ENCODE results near the gene SPRY2. TPM values are rescaled to one million over a fixed set of nuclear protein-coding genes. Genes with fewer than 3 reads are reported as not detected.

SPRY2 gene
- total and polyA plus RNA-seq, 2 of the 8 experiments (the other 6 are each of a cell fraction or from before 2014, with no cell fraction given): 37.7 to 37.9 TPM

- TF ChIP-seq, protein P1, sequence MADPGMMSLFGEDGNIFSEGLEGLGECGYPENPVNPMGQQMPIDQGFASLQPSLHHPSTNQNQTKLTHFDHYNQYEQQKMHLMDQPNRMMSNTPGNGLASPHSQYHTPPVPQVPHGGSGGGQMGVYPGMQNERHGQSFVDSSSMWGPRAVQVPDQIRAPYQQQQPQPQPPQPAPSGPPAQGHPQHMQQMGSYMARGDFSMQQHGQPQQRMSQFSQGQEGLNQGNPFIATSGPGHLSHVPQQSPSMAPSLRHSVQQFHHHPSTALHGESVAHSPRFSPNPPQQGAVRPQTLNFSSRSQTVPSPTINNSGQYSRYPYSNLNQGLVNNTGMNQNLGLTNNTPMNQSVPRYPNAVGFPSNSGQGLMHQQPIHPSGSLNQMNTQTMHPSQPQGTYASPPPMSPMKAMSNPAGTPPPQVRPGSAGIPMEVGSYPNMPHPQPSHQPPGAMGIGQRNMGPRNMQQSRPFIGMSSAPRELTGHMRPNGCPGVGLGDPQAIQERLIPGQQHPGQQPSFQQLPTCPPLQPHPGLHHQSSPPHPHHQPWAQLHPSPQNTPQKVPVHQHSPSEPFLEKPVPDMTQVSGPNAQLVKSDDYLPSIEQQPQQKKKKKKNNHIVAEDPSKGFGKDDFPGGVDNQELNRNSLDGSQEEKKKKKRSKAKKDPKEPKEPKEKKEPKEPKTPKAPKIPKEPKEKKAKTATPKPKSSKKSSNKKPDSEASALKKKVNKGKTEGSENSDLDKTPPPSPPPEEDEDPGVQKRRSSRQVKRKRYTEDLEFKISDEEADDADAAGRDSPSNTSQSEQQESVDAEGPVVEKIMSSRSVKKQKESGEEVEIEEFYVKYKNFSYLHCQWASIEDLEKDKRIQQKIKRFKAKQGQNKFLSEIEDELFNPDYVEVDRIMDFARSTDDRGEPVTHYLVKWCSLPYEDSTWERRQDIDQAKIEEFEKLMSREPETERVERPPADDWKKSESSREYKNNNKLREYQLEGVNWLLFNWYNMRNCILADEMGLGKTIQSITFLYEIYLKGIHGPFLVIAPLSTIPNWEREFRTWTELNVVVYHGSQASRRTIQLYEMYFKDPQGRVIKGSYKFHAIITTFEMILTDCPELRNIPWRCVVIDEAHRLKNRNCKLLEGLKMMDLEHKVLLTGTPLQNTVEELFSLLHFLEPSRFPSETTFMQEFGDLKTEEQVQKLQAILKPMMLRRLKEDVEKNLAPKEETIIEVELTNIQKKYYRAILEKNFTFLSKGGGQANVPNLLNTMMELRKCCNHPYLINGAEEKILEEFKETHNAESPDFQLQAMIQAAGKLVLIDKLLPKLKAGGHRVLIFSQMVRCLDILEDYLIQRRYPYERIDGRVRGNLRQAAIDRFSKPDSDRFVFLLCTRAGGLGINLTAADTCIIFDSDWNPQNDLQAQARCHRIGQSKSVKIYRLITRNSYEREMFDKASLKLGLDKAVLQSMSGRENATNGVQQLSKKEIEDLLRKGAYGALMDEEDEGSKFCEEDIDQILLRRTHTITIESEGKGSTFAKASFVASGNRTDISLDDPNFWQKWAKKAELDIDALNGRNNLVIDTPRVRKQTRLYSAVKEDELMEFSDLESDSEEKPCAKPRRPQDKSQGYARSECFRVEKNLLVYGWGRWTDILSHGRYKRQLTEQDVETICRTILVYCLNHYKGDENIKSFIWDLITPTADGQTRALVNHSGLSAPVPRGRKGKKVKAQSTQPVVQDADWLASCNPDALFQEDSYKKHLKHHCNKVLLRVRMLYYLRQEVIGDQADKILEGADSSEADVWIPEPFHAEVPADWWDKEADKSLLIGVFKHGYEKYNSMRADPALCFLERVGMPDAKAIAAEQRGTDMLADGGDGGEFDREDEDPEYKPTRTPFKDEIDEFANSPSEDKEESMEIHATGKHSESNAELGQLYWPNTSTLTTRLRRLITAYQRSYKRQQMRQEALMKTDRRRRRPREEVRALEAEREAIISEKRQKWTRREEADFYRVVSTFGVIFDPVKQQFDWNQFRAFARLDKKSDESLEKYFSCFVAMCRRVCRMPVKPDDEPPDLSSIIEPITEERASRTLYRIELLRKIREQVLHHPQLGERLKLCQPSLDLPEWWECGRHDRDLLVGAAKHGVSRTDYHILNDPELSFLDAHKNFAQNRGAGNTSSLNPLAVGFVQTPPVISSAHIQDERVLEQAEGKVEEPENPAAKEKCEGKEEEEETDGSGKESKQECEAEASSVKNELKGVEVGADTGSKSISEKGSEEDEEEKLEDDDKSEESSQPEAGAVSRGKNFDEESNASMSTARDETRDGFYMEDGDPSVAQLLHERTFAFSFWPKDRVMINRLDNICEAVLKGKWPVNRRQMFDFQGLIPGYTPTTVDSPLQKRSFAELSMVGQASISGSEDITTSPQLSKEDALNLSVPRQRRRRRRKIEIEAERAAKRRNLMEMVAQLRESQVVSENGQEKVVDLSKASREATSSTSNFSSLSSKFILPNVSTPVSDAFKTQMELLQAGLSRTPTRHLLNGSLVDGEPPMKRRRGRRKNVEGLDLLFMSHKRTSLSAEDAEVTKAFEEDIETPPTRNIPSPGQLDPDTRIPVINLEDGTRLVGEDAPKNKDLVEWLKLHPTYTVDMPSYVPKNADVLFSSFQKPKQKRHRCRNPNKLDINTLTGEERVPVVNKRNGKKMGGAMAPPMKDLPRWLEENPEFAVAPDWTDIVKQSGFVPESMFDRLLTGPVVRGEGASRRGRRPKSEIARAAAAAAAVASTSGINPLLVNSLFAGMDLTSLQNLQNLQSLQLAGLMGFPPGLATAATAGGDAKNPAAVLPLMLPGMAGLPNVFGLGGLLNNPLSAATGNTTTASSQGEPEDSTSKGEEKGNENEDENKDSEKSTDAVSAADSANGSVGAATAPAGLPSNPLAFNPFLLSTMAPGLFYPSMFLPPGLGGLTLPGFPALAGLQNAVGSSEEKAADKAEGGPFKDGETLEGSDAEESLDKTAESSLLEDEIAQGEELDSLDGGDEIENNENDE (IDR thresholded peaks at IDR 0.05; ENCODE audit: insufficient replicate concordance, low read length): no peak
- no peak for TF ChIP-seq CBX8 (IDR thresholded peaks at IDR 0.05; ENCODE audit: borderline replicate concordance, low read depth, low read length)
- TF ChIP-seq NRF1 (IDR thresholded peaks at IDR 0.05; ENCODE audit: low read depth, low read length): no peak
- TF ChIP-seq RXRA (IDR thresholded peaks at IDR 0.05; ENCODE audit: insufficient read depth, low read depth, low read length): no peak
- peak; percentile 55 for TF ChIP-seq CREB1 (IDR thresholded peaks at IDR 0.05)
- TF ChIP-seq CTBP2 (IDR thresholded peaks at IDR 0.05; ENCODE audit: borderline replicate concordance, insufficient read depth, insufficient read length, low read length): peak; percentile 62
- TF ChIP-seq HDAC6 (IDR thresholded peaks at IDR 0.05; ENCODE audit: low read depth, low read length): no peak
- TF ChIP-seq BACH1 (IDR thresholded peaks at IDR 0.05; ENCODE audit: low read length): no peak
- no peak for TF ChIP-seq SP4 (IDR thresholded peaks at IDR 0.05; ENCODE audit: low read length)
- TF ChIP-seq SIRT6 (IDR thresholded peaks at IDR 0.05; ENCODE audit: low read length): no peak
- TF ChIP-seq GABPA (IDR thresholded peaks at IDR 0.05; ENCODE audit: borderline replicate concordance, insufficient read depth, low read length): no peak
These were observed 2.0 kb downstream of the SPRY2 start (continued) for GRCh38 chr13:80338781-80339562.

All from H1 (cell line).